ENCODE measurements around the gene MRPL23.
A peak's percentile ranks its signal among the peaks of the same experiment; 100 is the strongest.
"Not testable (repeated sequence)": the region's sequence is repeated elsewhere in the genome, so short reads cannot be mapped to it uniquely, and the experiment has no call there.

MRPL23 gene

GRCh38 chr11:1932681-1933080 is 14.5 kb upstream of the MRPL23 start:
- DNase-seq (ENCODE audit: insufficient read length, low spot score) (no peak), FAIRE-seq (no peak)

DNA sequence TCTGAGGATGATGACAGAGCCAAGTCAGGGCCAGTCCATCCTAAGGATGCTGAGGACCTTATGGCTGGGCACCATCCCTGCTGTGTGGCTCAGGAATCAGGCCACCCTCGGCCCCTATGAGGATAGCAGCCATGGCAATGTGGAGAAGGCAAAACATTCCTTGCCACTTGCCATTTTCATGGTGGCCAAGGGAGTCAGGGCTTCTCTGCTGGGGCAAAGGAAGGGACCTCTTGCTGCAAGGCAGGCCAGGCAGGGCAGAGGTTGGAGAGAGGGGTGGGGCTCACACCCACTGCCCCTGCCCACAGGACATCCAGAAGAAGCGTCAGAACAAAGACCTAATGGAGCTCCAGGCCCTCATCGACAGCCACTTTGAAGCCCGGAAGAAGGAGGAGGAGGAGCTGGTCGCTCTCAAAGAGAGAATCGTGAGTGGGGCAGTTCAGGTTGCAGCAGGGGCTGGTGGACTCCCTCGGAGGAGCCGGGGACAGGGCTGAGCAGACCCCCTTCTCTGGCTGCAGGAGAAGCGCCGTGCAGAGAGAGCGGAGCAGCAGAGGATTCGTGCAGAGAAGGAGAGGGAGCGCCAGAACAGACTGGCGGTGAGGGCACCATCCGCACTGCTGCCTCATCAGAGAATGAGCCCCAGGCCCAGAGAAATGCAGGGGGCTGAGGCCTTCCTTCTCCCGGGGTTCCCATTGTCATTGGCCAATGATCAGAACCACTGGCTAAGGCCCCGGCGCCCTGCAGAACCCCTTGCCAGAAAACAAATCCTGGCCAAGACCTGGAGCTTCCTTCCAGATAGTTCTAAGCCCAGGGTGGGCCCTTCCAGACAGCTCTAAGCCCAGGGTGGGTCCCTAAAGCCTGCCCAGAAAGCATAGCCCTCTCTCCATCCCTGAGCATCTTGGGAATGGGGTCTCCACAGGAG is 13.5 kb upstream of the MRPL23 start:
- no peak for DNase-seq (ENCODE audit: insufficient read length, low spot score)
- no peak for FAIRE-seq

GRCh38 chr11:1934335-1935155 is 12.6 kb upstream of the MRPL23 start:
- DNase-seq (ENCODE audit: insufficient read length, low spot score) (no peak), FAIRE-seq (no peak)

DNA sequence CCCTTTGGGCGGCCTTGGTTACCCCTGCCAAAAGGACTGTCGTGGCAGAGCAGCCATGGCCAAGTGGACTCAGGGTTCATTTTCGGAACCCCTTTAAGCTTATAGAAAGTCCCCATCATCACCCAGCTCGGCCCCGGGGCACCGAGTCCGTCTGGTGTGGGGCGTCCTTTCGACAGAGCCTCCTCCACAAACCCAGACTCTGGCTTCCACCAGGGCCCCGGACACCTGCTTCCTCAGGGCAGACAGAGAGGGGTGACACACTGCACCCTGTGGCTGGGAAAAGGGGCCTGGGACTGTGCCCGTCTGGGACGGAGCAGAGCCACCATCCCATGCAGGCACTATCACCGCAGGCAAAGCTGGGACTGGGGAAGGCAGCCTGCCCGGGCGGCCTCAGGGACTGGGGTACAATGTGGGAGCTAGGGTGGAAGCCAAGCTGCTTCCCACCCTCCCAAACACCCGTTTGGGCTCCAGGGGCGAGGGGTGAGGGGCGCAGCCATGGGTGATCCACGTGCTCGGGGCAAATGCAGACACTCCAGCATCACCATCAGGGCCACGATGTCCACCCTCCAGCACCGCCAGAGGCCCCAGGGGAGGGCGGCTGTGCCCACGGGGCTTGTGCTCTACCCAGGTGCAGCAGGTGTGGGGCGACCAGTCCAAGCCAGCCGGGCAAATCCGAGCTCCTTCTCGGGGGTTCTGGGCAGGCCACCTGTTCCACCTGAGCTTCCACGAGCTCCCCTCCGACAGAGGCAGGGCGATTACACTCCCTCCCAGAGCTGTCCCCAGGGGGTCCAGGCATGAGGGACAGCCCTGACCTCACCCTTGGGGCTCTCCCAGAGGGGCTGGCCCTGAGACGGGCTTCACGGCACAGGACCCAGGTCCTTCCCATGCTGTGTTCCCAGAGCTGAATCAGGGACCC is 11.7 kb upstream of the MRPL23 start:
- DNase-seq (ENCODE audit: insufficient read length, low spot score) (no peak), FAIRE-seq (no peak)

DNA sequence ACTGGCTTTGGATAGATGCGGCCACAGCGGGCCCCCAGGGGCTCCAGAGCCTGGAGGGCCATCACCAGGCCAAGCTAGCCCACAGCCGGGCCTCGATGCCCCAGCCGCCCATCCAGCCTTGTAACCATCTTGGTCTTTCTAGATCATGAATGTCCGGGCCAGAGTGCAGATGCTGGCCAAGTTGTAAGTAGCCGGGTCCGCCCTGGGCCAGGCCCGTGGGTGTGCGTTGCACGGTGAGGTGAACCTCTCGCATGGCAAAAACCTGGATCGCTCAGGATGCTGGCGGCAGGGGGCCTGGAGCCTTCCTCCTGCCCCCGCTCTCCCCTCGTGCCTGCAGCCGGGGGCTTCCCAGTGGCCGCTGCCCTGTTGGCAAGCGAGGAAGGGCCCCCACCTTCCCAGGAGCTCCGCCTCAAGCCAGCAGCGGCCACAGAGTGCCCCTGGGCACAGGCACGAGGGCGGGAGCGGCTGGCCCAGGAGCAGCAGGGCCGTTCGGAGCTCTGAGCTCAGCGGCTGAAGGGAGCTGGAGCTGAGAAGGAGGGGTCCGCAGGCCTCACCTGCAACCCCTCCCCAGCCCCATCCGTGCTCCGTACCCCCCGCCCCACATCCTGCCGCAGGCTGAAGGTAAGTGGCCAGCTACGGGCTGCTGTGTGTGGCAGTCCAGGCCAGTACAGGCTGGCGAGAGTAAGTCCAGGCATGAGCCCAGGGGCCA is 10.9 kb upstream of the MRPL23 start:
- DNase-seq (ENCODE audit: insufficient read length, low spot score) (no peak), FAIRE-seq (no peak)

GRCh38 chr11:1936781-1937615 is 10.1 kb upstream of the MRPL23 start:
- FAIRE-seq (no peak), DNase-seq (ENCODE audit: insufficient read length, low spot score) (no peak)

- DNase-seq (ENCODE audit: insufficient read length, low spot score) (no peak), FAIRE-seq (no peak)
Observed at GRCh38 chr11:1937616-1938342, 9.4 kb upstream of the MRPL23 start.

GRCh38 chr11:1938343-1939005 is 8.7 kb upstream of the MRPL23 start:
- DNase-seq (ENCODE audit: insufficient read length, low spot score) (no peak), FAIRE-seq (no peak)

- no peak for FAIRE-seq
- DNase-seq (ENCODE audit: insufficient read length, low spot score), result peak; percentile 28
Observed at GRCh38 chr11:1939006-1939625, 8.0 kb upstream of the MRPL23 start.

DNA sequence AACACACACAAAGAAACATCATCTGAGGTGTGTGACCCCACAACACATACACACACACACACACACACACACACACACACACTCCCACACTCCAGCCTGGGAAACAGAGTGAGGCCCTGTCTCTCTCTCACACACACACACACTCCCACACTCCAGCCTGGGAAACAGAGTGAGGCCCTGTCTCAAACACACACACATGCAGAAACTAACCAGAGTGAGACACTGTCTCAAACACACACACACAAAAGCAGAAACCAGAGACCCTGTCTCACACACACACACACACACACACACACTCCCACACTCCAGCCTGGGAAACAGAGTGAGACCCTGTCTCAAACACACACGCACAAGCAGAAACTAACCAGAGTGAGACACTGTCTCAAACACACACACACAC is 7.3 kb upstream of the MRPL23 start:
- FAIRE-seq; DNase-seq (ENCODE audit: insufficient read length, low spot score): not testable (repeated sequence)

DNA sequence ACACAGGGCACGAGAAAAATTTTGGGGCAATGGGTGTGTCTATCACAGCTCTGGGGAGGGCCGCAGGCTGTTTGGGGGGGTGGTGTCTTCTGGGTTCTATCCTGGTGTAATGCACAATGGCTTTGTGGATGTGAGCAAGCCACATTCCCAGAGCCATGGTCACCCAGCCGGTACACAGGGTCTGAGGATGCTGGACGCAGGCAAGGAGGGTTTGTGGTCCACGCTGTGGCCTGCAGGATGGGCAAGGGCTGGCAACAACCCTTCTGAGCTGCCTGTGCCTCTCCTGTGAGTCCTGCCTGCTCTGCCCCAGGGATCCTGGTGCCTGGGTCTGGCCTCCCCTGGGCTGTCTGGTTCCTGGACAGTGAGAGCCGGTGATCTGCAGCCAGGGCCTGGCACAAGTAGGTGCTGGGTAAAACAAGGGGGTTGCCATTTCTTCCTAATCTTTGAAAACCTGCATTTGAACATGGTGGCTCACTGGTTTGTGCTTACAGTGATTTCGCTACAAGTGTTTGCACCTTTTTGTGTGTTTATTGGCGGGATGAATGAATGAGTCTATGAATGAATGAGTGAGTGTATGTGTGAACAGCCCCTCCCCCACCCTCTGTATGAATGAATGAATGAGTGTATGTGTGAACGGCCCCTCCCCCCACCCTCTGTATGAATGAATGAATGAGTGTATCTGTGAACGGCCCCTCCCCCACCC is 4.4 kb upstream of the MRPL23 start:
- DNase-seq (ENCODE audit: insufficient read length, low spot score), result no peak
- no peak for FAIRE-seq

DNA sequence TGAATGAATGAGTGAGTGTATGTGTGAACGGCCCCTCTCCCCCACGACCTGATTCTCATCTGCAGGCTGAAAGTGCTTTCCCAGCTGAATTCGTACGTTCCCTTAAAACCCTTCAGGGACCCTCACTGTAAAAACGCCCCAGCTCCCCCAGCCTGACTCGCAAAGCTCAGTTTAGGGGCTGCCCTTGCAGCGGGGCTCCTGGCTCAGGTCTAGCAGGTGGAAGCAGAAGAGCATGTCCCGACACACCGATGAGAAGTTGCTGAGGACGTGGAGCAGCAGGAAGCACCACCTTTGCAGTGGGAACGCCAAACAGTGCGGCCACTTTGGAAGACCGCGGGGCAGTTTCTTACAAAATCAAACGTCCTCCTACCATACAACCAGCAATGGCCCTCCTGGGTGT is 3.6 kb upstream of the MRPL23 start:
- DNase-seq (ENCODE audit: insufficient read length, low spot score) (no peak), FAIRE-seq (no peak)

GRCh38 chr11:1943977-1944376 is 3.2 kb upstream of the MRPL23 start:
- no peak for DNase-seq (ENCODE audit: insufficient read length, low spot score)
- no peak for FAIRE-seq

DNA sequence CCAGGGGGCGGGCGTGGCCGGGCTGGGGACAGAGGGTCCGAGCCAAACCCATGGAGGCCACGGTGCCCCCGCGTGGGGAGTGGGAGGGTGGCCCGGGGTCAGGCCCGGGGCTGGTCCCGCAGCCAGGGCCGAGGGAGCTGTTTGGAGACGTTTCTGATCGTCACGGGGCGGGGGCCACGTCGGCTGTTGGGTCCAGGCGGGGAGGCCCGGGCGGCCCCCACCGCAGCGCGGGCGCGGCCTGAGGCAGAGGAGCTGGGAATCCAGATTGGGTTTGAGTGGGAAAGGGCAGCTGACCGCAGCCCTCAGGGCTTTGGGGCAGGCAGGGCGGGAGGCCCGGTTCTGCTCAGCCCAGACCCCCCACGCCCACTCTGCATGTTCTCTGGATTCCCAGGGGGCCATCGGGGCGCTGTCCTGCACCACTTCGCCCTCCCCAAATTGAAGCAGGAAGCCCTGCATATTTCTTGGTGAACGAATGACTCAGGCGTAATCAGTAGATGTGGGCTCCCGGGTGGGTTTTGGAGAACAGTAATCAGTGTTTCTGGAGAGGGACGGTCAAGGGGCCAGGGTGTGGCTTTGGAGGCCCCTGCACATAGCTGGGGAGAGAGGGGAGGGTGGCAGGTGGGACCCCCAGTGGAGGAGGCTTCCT is 583 bp downstream of the MRPL23 start:
- FAIRE-seq, result no peak

GRCh38 chr11:1948389-1948788 is 1.3 kb downstream of the MRPL23 start:
- FAIRE-seq, result no peak
- no peak for DNase-seq (ENCODE audit: insufficient read length, low spot score)

More for the DNA sequence above, 583 bp downstream of the MRPL23 start:
- DNase-seq (ENCODE audit: insufficient read length, low spot score), result no peak

- no peak for FAIRE-seq
Observed at GRCh38 chr11:1949302-1949701, 2.2 kb downstream of the MRPL23 start.

More at GRCh38 chr11:1949302-1949701, 2.2 kb downstream of the MRPL23 start:
- no peak for DNase-seq (ENCODE audit: insufficient read length, low spot score)

Data from HTR-8/SVneo (cell line).